Retinal pigment epithelial cell (primary cell): ENCODE measurements around the gene FBXO38.
"Not testable (repeated sequence)": the region's sequence is repeated elsewhere in the genome, so short reads cannot be mapped to it uniquely, and the experiment has no call there.

ENCODE experiments used
- DNase-seq: peaks from one replicate; pipeline ENCODE4 v3.0.0-alpha.2; 2010; ENCODE audit warnings: low read depth
- H3K4me3 ChIP-seq: 2 replicates; pipeline ENCODE4 v1.5.1; 2011; ENCODE audit warnings: mild to moderate bottlenecking, low read length, control low read depth, moderate library complexity
- CTCF ChIP-seq: conservative IDR thresholded peaks from 2 replicates; pipeline ENCODE4 v1.5.1; 2011; ENCODE audit warnings: low read depth, low read length, control low read depth, inconsistent platforms

The FBXO38 gene

GRCh38 chr5:148467958-148468357 lies 84.2 kb downstream of the FBXO38 start:
- H3K4me3 ChIP-seq = no peak overlapping the region
- no peak for TF ChIP-seq CTCF
- DNase-seq = no peak

- not testable (repeated sequence) for DNase-seq, H3K4me3 ChIP-seq
Measured at GRCh38 chr5:148468746-148469145, 85.0 kb downstream of the FBXO38 start.

GRCh38 chr5:148469501-148469935 lies 85.8 kb downstream of the FBXO38 start:
- no peak for TF ChIP-seq CTCF
- no peak overlapping the region for H3K4me3 ChIP-seq
- DNase-seq = peak; percentile 69

GRCh38 chr5:148471379-148471778 lies 87.6 kb downstream of the FBXO38 start:
- TF ChIP-seq CTCF = no peak
- H3K4me3 ChIP-seq = no peak overlapping the region
- DNase-seq = no peak

- H3K4me3 ChIP-seq = no peak overlapping the region
- no peak for DNase-seq
- TF ChIP-seq CTCF = no peak
Measured at GRCh38 chr5:148474025-148474511, 90.3 kb downstream of the FBXO38 start.

- TF ChIP-seq CTCF = no peak
- no peak overlapping the region for H3K4me3 ChIP-seq
- DNase-seq = no peak
Measured at GRCh38 chr5:148476302-148476701, 92.5 kb downstream of the FBXO38 start.

GRCh38 chr5:148477429-148477828 lies 93.7 kb downstream of the FBXO38 start:
- TF ChIP-seq CTCF = no peak
- no peak overlapping the region for H3K4me3 ChIP-seq
- DNase-seq = no peak

- TF ChIP-seq CTCF = no peak
- DNase-seq = no peak
- no peak overlapping the region for H3K4me3 ChIP-seq
Measured at GRCh38 chr5:148482196-148482595, 98.4 kb downstream of the FBXO38 start.
